ENCODE data around the gene MINDY4. TPM values are rescaled to one million over a fixed set of nuclear protein-coding genes. Genes with fewer than 3 reads are reported as not detected.

The MINDY4 gene
- total and polyA plus RNA-seq, 10 of the 15 experiments (the other 5 are each of a cell fraction or from before 2014, with no cell fraction given): 0.10 to 0.90 (median 0.40) TPM

DNA sequence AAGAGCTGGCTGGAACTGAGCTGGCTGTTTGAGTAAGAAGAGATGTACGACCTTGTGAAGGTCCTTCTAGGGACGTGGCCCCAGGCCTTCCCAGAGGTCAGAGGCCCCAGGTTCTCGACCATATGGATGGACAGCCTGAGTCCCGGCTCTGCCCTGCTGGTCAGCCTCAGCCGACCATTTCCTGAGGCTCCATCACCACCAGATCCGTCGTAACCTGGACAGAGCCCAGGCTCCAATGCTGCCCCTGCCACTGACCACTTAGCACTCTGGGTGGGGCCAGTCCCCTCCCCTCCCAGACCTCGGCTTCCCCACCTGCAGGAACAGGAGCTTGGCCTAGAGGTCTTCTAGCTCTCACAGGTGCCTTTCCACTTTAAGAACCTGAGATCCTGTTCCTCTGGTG is 29.9 kb upstream of the MINDY4 start:
- no TSS peak for BruUV-seq (replicated peaks)
- RAD21 ChIA-PET (ENCODE audit: unreplicated experiment): interaction anchor here (0.7 to 1.9 kb wide), 4 partner anchors 95 to 577 kb away, joined by 3 to 9 read pairs (median 3); no protein-coding TSS in a partner anchor
- ATAC-seq (no peak), FAIRE-seq (no peak), DNase-seq (ENCODE audit: low read depth, low spot score) (no peak)
- no peaks in the 10 kb centered on the region for H3K4me1 ChIP-seq (ENCODE audit: control insufficient read depth, insufficient read depth, low read length)
- H3K27me3 ChIP-seq (replicated peaks in 1 of 2; ENCODE audit: control insufficient read depth in 2 of 2, insufficient read depth in 2 of 2, low read length in 1 of 2): no peaks in the 10 kb centered on the region; a peak in 2 of 4 replicates
- SMC1A ChIA-PET (ENCODE audit: uncharacterized antibody, unreplicated experiment): interaction anchor here (1.3 to 1.4 kb wide), 2 partner anchors 9 to 59 kb away, joined by 3 to 4 read pairs; no protein-coding TSS in a partner anchor
- H3K4me3 ChIP-seq: no peak overlapping the region
- no peak for TF ChIP-seq NR2C2 (IDR thresholded peaks at IDR 0.05; ENCODE audit: borderline replicate concordance, control insufficient read depth, insufficient read length, low read depth)
- H3K27ac ChIP-seq (ENCODE audit: control insufficient read depth, insufficient read depth): no peak overlapping the region
- intact Hi-C loops (cut with micrococcal nuclease; ENCODE audit: unreplicated experiment): loop anchor here (2.0 kb wide), 2 partner anchors 192 to 230 kb away; no protein-coding TSS in a partner anchor
- H3K4me2 ChIP-seq (ENCODE audit: control insufficient read depth, insufficient read depth): no peak overlapping the region
- no peaks in the 10 kb centered on the region for H3K36me3 ChIP-seq (ENCODE audit: control insufficient read depth in 2 of 2, insufficient read depth in 2 of 2, low read length in 1 of 2)
- H3K9ac ChIP-seq (ENCODE audit: control insufficient read depth, insufficient read depth, low read length): no peak overlapping the region
- CTCF ChIA-PET: interaction anchor here (0.7 to 4.7 kb wide), 11 partner anchors 12 to 466 kb away, joined by 3 to 38 read pairs (median 3); no protein-coding TSS in a partner anchor
- H4K20me1 ChIP-seq (ENCODE audit: control insufficient read depth, insufficient read depth): no peaks in the 10 kb centered on the region
- in situ Hi-C loops (cut with MboI): loop anchor here (10.0 kb wide), 1 partner anchor 476 kb away; no protein-coding TSS in a partner anchor
- no peaks in the 10 kb centered on the region for H3K79me2 ChIP-seq (ENCODE audit: control insufficient read depth, insufficient read depth, low read length)
- POLR2A ChIA-PET: no interaction called here
- WGBS (ENCODE audit: insufficient coverage, insufficient replicate concordance, low lambda C conversion rate, missing lambda C conversion rate): 20% methylated on average over 7 of the region's 8 CpGs
- H3K9me3 ChIP-seq (replicated peaks; ENCODE audit: control insufficient read depth, insufficient read depth, low read length): no peaks in the 10 kb centered on the region
- no peak overlapping the region for H2AFZ ChIP-seq (ENCODE audit: control insufficient read depth, low read depth, low read length)

DNA sequence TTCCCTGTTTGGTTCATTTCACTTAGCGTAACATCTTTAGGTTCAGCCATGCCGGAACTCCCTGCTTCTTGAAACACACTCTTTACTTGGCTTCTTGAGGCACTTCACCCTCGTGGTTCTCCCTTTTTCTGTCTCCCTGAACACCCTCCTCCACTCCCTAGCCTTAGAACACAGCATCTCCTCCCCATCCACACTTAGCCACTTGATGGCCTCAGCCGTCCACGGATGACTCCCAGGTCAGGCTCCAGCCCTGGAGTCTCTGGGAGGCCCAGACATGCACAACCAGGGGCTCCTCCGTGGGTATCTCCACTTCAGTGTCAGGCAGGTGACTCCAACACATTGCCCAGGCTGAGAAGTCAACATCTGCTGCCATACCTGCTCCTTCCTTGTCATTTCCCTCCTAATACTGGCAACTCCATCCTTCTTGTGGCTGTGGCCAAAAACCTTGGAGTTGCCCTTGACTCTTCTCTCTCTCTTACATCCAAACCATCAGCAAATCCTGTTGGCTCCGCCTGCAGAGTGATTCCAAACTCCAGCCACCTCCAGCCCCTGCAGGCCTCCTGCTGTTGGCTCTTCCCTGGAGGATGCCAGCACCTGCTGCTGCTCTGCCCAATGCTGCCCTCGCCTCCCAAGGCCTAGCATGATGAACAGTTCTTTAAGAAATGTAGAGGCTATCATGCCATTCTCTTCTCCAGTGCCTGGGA is 27.7 kb upstream of the MINDY4 start:
- H3K9me3 ChIP-seq (replicated peaks; ENCODE audit: control insufficient read depth, insufficient read depth, low read length): no peaks in the 10 kb centered on the region
- in situ Hi-C loops (cut with MboI): loop anchor here (10.0 kb wide), 1 partner anchor 479 kb away; no protein-coding TSS in a partner anchor
- ChIA-PET RAD21 (ENCODE audit: unreplicated experiment) (no interaction called here), CTCF (no interaction called here), POLR2A (no interaction called here), SMC1A (ENCODE audit: uncharacterized antibody, unreplicated experiment) (no interaction called here)
- DNase-seq (ENCODE audit: low read depth, low spot score) (no peak), ATAC-seq (peak; percentile 49), FAIRE-seq (no peak)
- intact Hi-C loops (cut with micrococcal nuclease; ENCODE audit: unreplicated experiment): no loop called here
- no peaks in the 10 kb centered on the region; a peak in 2 of 4 replicates for H3K27me3 ChIP-seq (replicated peaks in 1 of 2; ENCODE audit: control insufficient read depth in 2 of 2, insufficient read depth in 2 of 2, low read length in 1 of 2)
- no peak overlapping the region for H3K4me2 ChIP-seq (ENCODE audit: control insufficient read depth, insufficient read depth)
- H3K9ac ChIP-seq (ENCODE audit: control insufficient read depth, insufficient read depth, low read length): no peak overlapping the region
- no peak overlapping the region for H3K4me3 ChIP-seq
- H3K79me2 ChIP-seq (ENCODE audit: control insufficient read depth, insufficient read depth, low read length): no peaks in the 10 kb centered on the region
- no peaks in the 10 kb centered on the region for H3K4me1 ChIP-seq (ENCODE audit: control insufficient read depth, insufficient read depth, low read length)
- no peak overlapping the region for H2AFZ ChIP-seq (ENCODE audit: control insufficient read depth, low read depth, low read length)
- no peak for TF ChIP-seq ZBED1 (IDR thresholded peaks at IDR 0.05; ENCODE audit: borderline replicate concordance)
- TF ChIP-seq POLR2AphosphoS2 (IDR thresholded peaks at IDR 0.05; ENCODE audit: low read depth, low read length): no peak
- TF ChIP-seq, protein P1, sequence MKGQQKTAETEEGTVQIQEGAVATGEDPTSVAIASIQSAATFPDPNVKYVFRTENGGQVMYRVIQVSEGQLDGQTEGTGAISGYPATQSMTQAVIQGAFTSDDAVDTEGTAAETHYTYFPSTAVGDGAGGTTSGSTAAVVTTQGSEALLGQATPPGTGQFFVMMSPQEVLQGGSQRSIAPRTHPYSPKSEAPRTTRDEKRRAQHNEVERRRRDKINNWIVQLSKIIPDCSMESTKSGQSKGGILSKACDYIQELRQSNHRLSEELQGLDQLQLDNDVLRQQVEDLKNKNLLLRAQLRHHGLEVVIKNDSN (IDR thresholded peaks at IDR 0.05; ENCODE audit: borderline replicate concordance, extremely low read length, insufficient read depth, low read depth, low read length): no peak
- TF ChIP-seq, protein P2, sequence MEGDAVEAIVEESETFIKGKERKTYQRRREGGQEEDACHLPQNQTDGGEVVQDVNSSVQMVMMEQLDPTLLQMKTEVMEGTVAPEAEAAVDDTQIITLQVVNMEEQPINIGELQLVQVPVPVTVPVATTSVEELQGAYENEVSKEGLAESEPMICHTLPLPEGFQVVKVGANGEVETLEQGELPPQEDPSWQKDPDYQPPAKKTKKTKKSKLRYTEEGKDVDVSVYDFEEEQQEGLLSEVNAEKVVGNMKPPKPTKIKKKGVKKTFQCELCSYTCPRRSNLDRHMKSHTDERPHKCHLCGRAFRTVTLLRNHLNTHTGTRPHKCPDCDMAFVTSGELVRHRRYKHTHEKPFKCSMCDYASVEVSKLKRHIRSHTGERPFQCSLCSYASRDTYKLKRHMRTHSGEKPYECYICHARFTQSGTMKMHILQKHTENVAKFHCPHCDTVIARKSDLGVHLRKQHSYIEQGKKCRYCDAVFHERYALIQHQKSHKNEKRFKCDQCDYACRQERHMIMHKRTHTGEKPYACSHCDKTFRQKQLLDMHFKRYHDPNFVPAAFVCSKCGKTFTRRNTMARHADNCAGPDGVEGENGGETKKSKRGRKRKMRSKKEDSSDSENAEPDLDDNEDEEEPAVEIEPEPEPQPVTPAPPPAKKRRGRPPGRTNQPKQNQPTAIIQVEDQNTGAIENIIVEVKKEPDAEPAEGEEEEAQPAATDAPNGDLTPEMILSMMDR (IDR thresholded peaks at IDR 0.05 in 2 of 3, conservative IDR thresholded peaks at IDR 0.05 in 1 of 3; ENCODE audit: control insufficient read depth in 2 of 3, extremely low read depth in 1 of 3, insufficient read depth in 1 of 3, low read depth in 3 of 3, low read length in 3 of 3): peak; percentile 4 to 25 (median 10); a peak in 2 of 6 replicates
- 0 out of 2 replicates have a peak, but pooled peaks have one; percentile 18 for TF ChIP-seq RAD21 (IDR thresholded peaks at IDR 0.05; ENCODE audit: insufficient read depth, low read depth, low read length)
- no TSS peak for BruUV-seq (replicated peaks)
- H3K27ac ChIP-seq (ENCODE audit: control insufficient read depth, insufficient read depth): no peak overlapping the region
- H3K36me3 ChIP-seq (ENCODE audit: control insufficient read depth in 2 of 2, insufficient read depth in 2 of 2, low read length in 1 of 2): no peaks in the 10 kb centered on the region
- 32% methylated on average over 8 of the region's 8 CpGs for WGBS (ENCODE audit: insufficient coverage, insufficient replicate concordance, low lambda C conversion rate, missing lambda C conversion rate)
- no peaks in the 10 kb centered on the region for H4K20me1 ChIP-seq (ENCODE audit: control insufficient read depth, insufficient read depth)
